ENCODE measurements around the gene GCSAM.

Gene GCSAM

GRCh38 chr3:112093180-112093522 lies 39.9 kb downstream of the GCSAM start:
- Histone ChIP-seq H3K4me3 (replicated peaks; ENCODE audit: insufficient read depth, low read length) (no peak overlapping the region), H3K27me3 (ENCODE audit: insufficient read depth, poor library complexity, severe bottlenecking) (peaks cover 4% of the 10 kb centered on the region), H3K27ac (replicated peaks) (no peak overlapping the region)
- DNase-seq (ENCODE audit: low read depth in 1 of 2, low spot score in 1 of 2): no peak
- TF ChIP-seq CTCF (IDR thresholded peaks at IDR 0.05; ENCODE audit: insufficient read depth, low read length) (no peak), SPI1 (IDR thresholded peaks at IDR 0.05; ENCODE audit: borderline replicate concordance, low read depth) (no peak), REST (IDR thresholded peaks at IDR 0.05; ENCODE audit: insufficient replicate concordance, low read depth) (no peak), GABPA (IDR thresholded peaks at IDR 0.05; ENCODE audit: low read depth) (no peak), POLR2AphosphoS5 (IDR thresholded peaks at IDR 0.05; ENCODE audit: low read depth) (no peak)

- Histone ChIP-seq H3K27me3 (ENCODE audit: insufficient read depth, poor library complexity, severe bottlenecking) (peaks cover 8% of the 10 kb centered on the region), H3K4me3 (replicated peaks; ENCODE audit: insufficient read depth, low read length) (no peak overlapping the region), H3K27ac (replicated peaks) (no peak overlapping the region)
- no peak for DNase-seq (ENCODE audit: low read depth in 1 of 2, low spot score in 1 of 2)
- TF ChIP-seq CTCF (IDR thresholded peaks at IDR 0.05; ENCODE audit: insufficient read depth, low read length): no peak
- TF ChIP-seq SPI1 (IDR thresholded peaks at IDR 0.05; ENCODE audit: borderline replicate concordance, low read depth): no peak
- no peak for TF ChIP-seq GABPA (IDR thresholded peaks at IDR 0.05; ENCODE audit: low read depth)
- no peak for TF ChIP-seq POLR2AphosphoS5 (IDR thresholded peaks at IDR 0.05; ENCODE audit: low read depth)
- TF ChIP-seq REST (IDR thresholded peaks at IDR 0.05; ENCODE audit: insufficient replicate concordance, low read depth): no peak
These were observed 40.4 kb downstream of the GCSAM start for GRCh38 chr3:112092496-112093179.

- TF ChIP-seq POLR2AphosphoS5 (IDR thresholded peaks at IDR 0.05; ENCODE audit: low read depth) (no peak), CTCF (IDR thresholded peaks at IDR 0.05; ENCODE audit: insufficient read depth, low read length) (no peak), SPI1 (IDR thresholded peaks at IDR 0.05; ENCODE audit: borderline replicate concordance, low read depth) (no peak), REST (IDR thresholded peaks at IDR 0.05; ENCODE audit: insufficient replicate concordance, low read depth) (no peak), GABPA (IDR thresholded peaks at IDR 0.05; ENCODE audit: low read depth) (no peak)
- no peak overlapping the region for H3K27ac ChIP-seq (replicated peaks)
- H3K27me3 ChIP-seq (ENCODE audit: insufficient read depth, poor library complexity, severe bottlenecking): peaks cover 22% of the 10 kb centered on the region
- no peak overlapping the region for H3K4me3 ChIP-seq (replicated peaks; ENCODE audit: insufficient read depth, low read length)
- no peak for DNase-seq (ENCODE audit: low read depth in 1 of 2, low spot score in 1 of 2)
These were observed 42.0 kb downstream of the GCSAM start for GRCh38 chr3:112090887-112091586.

All from HL-60 (cell line).